ENCODE results near the gene SDHD.

GRCh38 chr11:112123129-112123528 lies 36.5 kb downstream of the SDHD start:
- TF ChIP-seq, protein P1, sequence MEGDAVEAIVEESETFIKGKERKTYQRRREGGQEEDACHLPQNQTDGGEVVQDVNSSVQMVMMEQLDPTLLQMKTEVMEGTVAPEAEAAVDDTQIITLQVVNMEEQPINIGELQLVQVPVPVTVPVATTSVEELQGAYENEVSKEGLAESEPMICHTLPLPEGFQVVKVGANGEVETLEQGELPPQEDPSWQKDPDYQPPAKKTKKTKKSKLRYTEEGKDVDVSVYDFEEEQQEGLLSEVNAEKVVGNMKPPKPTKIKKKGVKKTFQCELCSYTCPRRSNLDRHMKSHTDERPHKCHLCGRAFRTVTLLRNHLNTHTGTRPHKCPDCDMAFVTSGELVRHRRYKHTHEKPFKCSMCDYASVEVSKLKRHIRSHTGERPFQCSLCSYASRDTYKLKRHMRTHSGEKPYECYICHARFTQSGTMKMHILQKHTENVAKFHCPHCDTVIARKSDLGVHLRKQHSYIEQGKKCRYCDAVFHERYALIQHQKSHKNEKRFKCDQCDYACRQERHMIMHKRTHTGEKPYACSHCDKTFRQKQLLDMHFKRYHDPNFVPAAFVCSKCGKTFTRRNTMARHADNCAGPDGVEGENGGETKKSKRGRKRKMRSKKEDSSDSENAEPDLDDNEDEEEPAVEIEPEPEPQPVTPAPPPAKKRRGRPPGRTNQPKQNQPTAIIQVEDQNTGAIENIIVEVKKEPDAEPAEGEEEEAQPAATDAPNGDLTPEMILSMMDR (IDR thresholded peaks at IDR 0.05), result no peak
- no peak for TF ChIP-seq POLR2A (IDR thresholded peaks at IDR 0.05)
